Stimulated activated CD8-positive, alpha-beta memory T cell treated with anti-CD3 and anti-CD28 coated beads, Interleukin-4, amount 100 ng/mL, for 1 hour (primary cell): ENCODE results near the gene RNF144B.
"Not testable (repeated sequence)": the region's sequence is repeated elsewhere in the genome, so short reads cannot be mapped to it uniquely, and the experiment has no call there.

Experiments
- DNase-seq, 2 donors: peaks; one replicate each; pipeline ENCODE4 v3.0.0-alpha.2; 2020; ENCODE audit warnings: low read depth in 2 of 2, low spot score in 1 of 2

The RNF144B gene

GRCh38 chr6:18387061-18387721 lies at the start of gene RNF144B:
Gene RNF144B, plus strand, starts transcription at chr6:18387350. Its CDS starts 12,185 bp downstream, at chr6:18399535.
- DNase-seq, result peak; percentile 16 to 35

GRCh38 chr6:18339599-18339998 lies 47.6 kb upstream of the RNF144B start:
- no peak for DNase-seq

GRCh38 chr6:18340781-18341551 lies 46.2 kb upstream of the RNF144B start:
- DNase-seq, result no peak

- DNase-seq, result no peak
Observed at GRCh38 chr6:18342223-18342622, 44.9 kb upstream of the RNF144B start.

GRCh38 chr6:18343741-18344140 lies 43.4 kb upstream of the RNF144B start:
- no peak for DNase-seq

- DNase-seq, result no peak
Observed at GRCh38 chr6:18347021-18347577, 40.1 kb upstream of the RNF144B start.

GRCh38 chr6:18347866-18348265 lies 39.3 kb upstream of the RNF144B start:
- DNase-seq, result no peak

- DNase-seq, result no peak
Observed at GRCh38 chr6:18349386-18349785, 37.8 kb upstream of the RNF144B start.

- DNase-seq, result no peak
Observed at GRCh38 chr6:18350271-18350670, 36.9 kb upstream of the RNF144B start.

GRCh38 chr6:18350712-18351111 lies 36.4 kb upstream of the RNF144B start:
- no peak for DNase-seq

- DNase-seq, result no peak
Observed at GRCh38 chr6:18352001-18352400, 35.1 kb upstream of the RNF144B start.

GRCh38 chr6:18352842-18353241 lies 34.3 kb upstream of the RNF144B start:
- no peak for DNase-seq

GRCh38 chr6:18353251-18353650 lies 33.9 kb upstream of the RNF144B start:
- no peak for DNase-seq

- DNase-seq, result not testable (repeated sequence)
Observed at GRCh38 chr6:18357546-18357945, 29.6 kb upstream of the RNF144B start.

GRCh38 chr6:18359237-18359885 lies 27.8 kb upstream of the RNF144B start:
- no peak for DNase-seq

- no peak for DNase-seq
Observed at GRCh38 chr6:18360188-18360587, 27.0 kb upstream of the RNF144B start.

- no peak for DNase-seq
Observed at GRCh38 chr6:18362058-18362561, 25.0 kb upstream of the RNF144B start.

- no peak for DNase-seq
Observed at GRCh38 chr6:18363746-18364145, 23.4 kb upstream of the RNF144B start.

- DNase-seq, result not testable (repeated sequence)
Observed at GRCh38 chr6:18364561-18364960, 22.6 kb upstream of the RNF144B start.

GRCh38 chr6:18367371-18367770 lies 19.8 kb upstream of the RNF144B start:
- no peak for DNase-seq

GRCh38 chr6:18368277-18369105 lies 18.7 kb upstream of the RNF144B start:
- DNase-seq, result no peak
